HCT116 (cell line): ENCODE data around the gene MRPL33. TPM values are rescaled to one million over a fixed set of nuclear protein-coding genes. Genes with fewer than 3 reads are reported as not detected.

Experiments used
- ATAC-seq: fragments of 200-7000 bp; cut with Tn5 transposase; 2 replicates; pipeline ENCODE4 v1.9.1; 2020; ENCODE audit warnings: mild to moderate bottlenecking, moderate library complexity
- BruUV-seq: library from RNA; stranded (reverse); fragments of 400-500 nt; replicated peaks from 2 replicates; lab custom pipeline; 2021; lab: Mats Ljungman, UMichigan
- CTCF ChIA-PET: fragments of 300-600 bp; sonication (Branson Sonifier 250); formaldehyde crosslinking; loops from one replicate; lab custom pipeline; 2021; ENCODE audit warnings: antibody characterized with exemption; lab: Charles Lee
- POLR2A ChIA-PET: fragments of 300-600, 350-600 bp; sonication (Branson Sonifier 250); formaldehyde crosslinking; loops from one replicate; lab custom pipeline; 2021; ENCODE audit warnings: antibody characterized with exemption; lab: Charles Lee
- RAD21 ChIA-PET, 2 experiments: fragments of 300-600 bp; sonication (Branson Sonifier 250); formaldehyde crosslinking; loops; one replicate each; lab custom pipeline; 2023; ENCODE audit warnings: low total read pairs in 2 of 2; ENCODE audit not compliant: uncharacterized antibody in 2 of 2, unreplicated experiment in 2 of 2, low non-redundant PET in 1 of 2; lab: Charles Lee
- DNase-seq: peaks from one replicate; pipeline ENCODE4 v3.0.0-alpha.2; 2010; ENCODE audit warnings: low read depth, low spot score
- H2AFZ ChIP-seq: fragments of 200-600 bp; shearing (Covaris generic), sonication (generic); 2 replicates; pipeline ENCODE4 v1.6.1; 2017; ENCODE audit warnings: low read depth, mixed run types, mixed read lengths, antibody characterized with exemption, low read length; ENCODE audit not compliant: poor library complexity, severe bottlenecking
- H3K27ac ChIP-seq: 2 replicates; pipeline ENCODE4 v1.5.1; 2012; ENCODE audit warnings: low read depth, low read length
- H3K27me3 ChIP-seq: fragments of 200-600 bp; sonication (generic); 2 replicates; pipeline ENCODE4 v1.6.1; 2016; ENCODE audit warnings: mixed run types, low read length, mixed read lengths; ENCODE audit not compliant: insufficient read depth
- H3K36me3 ChIP-seq, 2 experiments: fragments of 200-500 bp in 1 of 2; fragments of 200-600 bp in 1 of 2; sonication (Bioruptor generic) in 1 of 2; sonication (generic) in 1 of 2; 2 replicates each; pipeline versions ENCODE4 v1.5.1 to v1.6.1; 2014 to 2016; ENCODE audit warnings: low read length in 2 of 2, inconsistent platforms in 1 of 2, mixed read lengths in 1 of 2, mixed run types in 1 of 2; ENCODE audit not compliant: insufficient read depth in 2 of 2, control insufficient read depth in 1 of 2
- H3K4me1 ChIP-seq, 2 experiments: fragments of 200-600 bp in 1 of 2; sonication (generic) in 1 of 2; 2 replicates each; pipeline versions ENCODE4 v1.5.1 to v1.6.1; 2012 to 2017; ENCODE audit warnings: low read length in 2 of 2, inconsistent platforms in 1 of 2, mild to moderate bottlenecking in 1 of 2, mixed read lengths in 1 of 2, mixed run types in 1 of 2, moderate library complexity in 1 of 2; ENCODE audit not compliant: insufficient read depth in 2 of 2, control insufficient read depth in 1 of 2
- H3K4me2 ChIP-seq: fragments of 200-600 bp; sonication (generic); 2 replicates; pipeline ENCODE4 v1.6.1; 2017; ENCODE audit warnings: mixed run types, low read length, mixed read lengths
- H3K4me3 ChIP-seq, 2 experiments: fragments of 200-600 bp in 1 of 2; sonication (generic) in 1 of 2; replicated peaks in 1 of 2; 2 replicates each; pipeline ENCODE4 v1.5.1; 2011 to 2016; ENCODE audit warnings: low read length in 2 of 2, control low read depth in 1 of 2, low read depth in 1 of 2, mild to moderate bottlenecking in 1 of 2, mixed read lengths in 1 of 2, mixed run types in 1 of 2
- H3K79me2 ChIP-seq: fragments of 200-600 bp; sonication (generic); 2 replicates; pipeline ENCODE4 v1.6.1; 2017; ENCODE audit warnings: mild to moderate bottlenecking, mixed run types, low read length, moderate library complexity, mixed read lengths; ENCODE audit not compliant: insufficient read depth
- H3K9ac ChIP-seq: fragments of 200-600 bp; sonication (generic); 2 replicates; pipeline ENCODE4 v1.6.1; 2016; ENCODE audit warnings: low read length, mixed read lengths
- H3K9me2 ChIP-seq: fragments of 200-600 bp; sonication (generic), shearing (Covaris generic); 2 replicates; pipeline ENCODE4 v1.6.1; 2017; ENCODE audit warnings: mixed run types, mild to moderate bottlenecking, moderate library complexity; ENCODE audit not compliant: insufficient read depth
- H3K9me3 ChIP-seq, 2 experiments: fragments of 200-500 bp in 1 of 2; fragments of 200-600 bp in 1 of 2; sonication (Bioruptor generic) in 1 of 2; sonication (generic) in 1 of 2; 2 replicates each; pipeline ENCODE4 v1.6.1; 2014 to 2017; ENCODE audit warnings: low read length in 2 of 2, mixed read lengths in 2 of 2, inconsistent platforms in 1 of 2, low read depth in 1 of 2, mild to moderate bottlenecking in 1 of 2, mixed run types in 1 of 2, moderate library complexity in 1 of 2; ENCODE audit not compliant: control insufficient read depth in 1 of 2, insufficient read depth in 1 of 2
- H4K20me1 ChIP-seq: fragments of 200-600 bp; sonication (generic), shearing (Covaris generic); 2 replicates; pipeline ENCODE4 v1.6.1; 2017; ENCODE audit warnings: mixed run types, mild to moderate bottlenecking, moderate library complexity; ENCODE audit not compliant: insufficient read depth
- EZH2 ChIP-seq: fragments of 200-600 bp; sonication (generic); IDR thresholded peaks from 2 replicates; pipeline ENCODE4 v1.6.1; 2017; ENCODE audit warnings: antibody characterized with exemption, mixed run types
- EZH2phosphoT487 ChIP-seq: fragments of 200-600 bp; IDR thresholded peaks from 2 replicates; pipeline ENCODE4 v1.6.1; 2018; ENCODE audit warnings: antibody characterized with exemption, borderline replicate concordance
- FOSL1 ChIP-seq: IDR thresholded peaks from 2 replicates; pipeline ENCODE4 v1.6.1; 2012; ENCODE audit warnings: low read depth
- SIN3A ChIP-seq: IDR thresholded peaks from 2 replicates; pipeline ENCODE4 v1.6.1; 2012; ENCODE audit warnings: low read depth
- YY1 ChIP-seq: IDR thresholded peaks from 2 replicates; pipeline ENCODE4 v1.6.1; 2011; ENCODE audit warnings: low read length, low read depth, moderate library complexity, mild to moderate bottlenecking; ENCODE audit not compliant: insufficient replicate concordance; ENCODE audit errors: extremely low read depth
- ZFX ChIP-seq: fragments of 450-650 bp; IDR thresholded peaks from 2 replicates; pipeline ENCODE4 v1.6.1; 2017
- intact Hi-C: fragments of 100-400 bp; cut with micrococcal nuclease; formaldehyde crosslinking; loops from 2 replicates; pipeline ENCODE4 v1.10.0; 2022
- total RNA-seq: library from RNA; stranded (reverse); gene quantifications from one replicate; pipeline ENCODE4 v1.2.1, GENCODE V29; 2021; ENCODE audit not compliant: unreplicated experiment
- TF ChIP-seq, protein P1 (sequence below): IDR thresholded peaks from 2 replicates; pipeline ENCODE4 v1.6.1; 2011; ENCODE audit warnings: mild to moderate bottlenecking, low read length, moderate library complexity; ENCODE audit not compliant: insufficient replicate concordance; ENCODE audit errors: extremely low read depth

Gene MRPL33
- total RNA-seq, 1 experiment from 2014 or later = 66.3 TPM

DNA sequence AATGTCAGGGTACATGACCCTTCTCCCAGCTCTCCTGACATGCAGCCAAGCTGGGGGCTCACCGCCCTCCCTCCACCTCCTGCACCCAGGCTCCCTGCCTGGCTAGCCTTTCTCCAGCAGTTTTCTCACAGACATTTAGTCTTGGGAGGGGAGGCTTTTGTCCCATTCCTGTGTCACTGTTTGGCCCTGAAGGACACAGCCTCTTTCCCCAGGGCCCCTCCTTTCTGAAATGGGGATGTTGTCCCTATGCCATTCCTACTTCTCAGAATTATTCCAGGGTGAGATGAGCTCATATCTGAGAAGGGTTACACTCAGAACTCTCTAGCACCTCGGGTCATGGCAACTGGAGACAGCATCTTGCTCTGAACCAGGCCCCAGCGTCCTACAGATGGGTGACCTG is 47.3 kb upstream of the MRPL33 start:
- no peak overlapping the region for H3K9ac ChIP-seq

DNA sequence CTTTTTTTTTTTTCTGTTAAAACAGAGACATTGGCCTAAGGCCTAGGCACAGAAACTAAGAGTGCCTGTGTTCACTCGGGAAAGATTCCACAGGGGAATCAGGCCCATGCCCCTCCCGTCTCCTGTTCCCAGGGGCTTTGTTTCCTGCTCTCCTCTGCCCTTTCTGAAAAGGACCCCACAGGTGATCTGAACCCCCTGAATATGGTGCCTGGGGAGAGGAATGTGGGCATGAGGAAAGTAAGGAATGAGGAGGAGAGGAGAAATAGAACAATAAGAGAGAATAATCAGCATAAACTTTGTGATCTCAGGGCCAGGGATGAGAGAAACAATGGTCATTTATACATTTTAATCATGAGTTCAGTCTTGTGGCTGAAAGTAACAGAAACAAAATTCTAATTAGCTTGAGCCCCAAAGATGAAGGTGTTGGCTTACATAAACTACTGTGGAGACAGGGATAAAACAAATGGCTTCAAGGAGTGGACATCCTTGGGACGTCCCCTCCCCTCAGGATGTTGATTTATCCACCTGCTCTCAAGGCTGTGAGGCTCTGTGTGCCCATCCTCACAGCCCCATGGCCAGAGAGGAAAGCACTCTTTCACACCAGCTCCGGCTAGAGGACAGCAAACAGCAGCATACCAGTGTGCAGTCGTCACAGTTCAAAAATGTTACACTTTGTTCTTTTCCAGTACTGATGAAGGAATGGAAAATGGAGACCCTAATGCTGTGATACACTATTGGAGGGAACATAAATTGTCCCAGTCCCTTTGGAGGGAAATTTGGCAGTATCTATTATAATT is 46.4 kb upstream of the MRPL33 start:
- ATAC-seq = no peak

More for the DNA sequence above, 47.3 kb upstream of the MRPL33 start:
- Histone ChIP-seq H3K9me3 (no peaks in the 10 kb centered on the region), H2AFZ (no peak overlapping the region), H3K4me1 (peaks cover 29 to 61% of the 10 kb centered on the region in 2 experiments), H4K20me1 (no peaks in the 10 kb centered on the region), H3K27ac (no peak overlapping the region), H3K9me2 (no peaks in the 10 kb centered on the region), H3K4me3 (no peak overlapping the region), H3K27me3 (no peaks in the 10 kb centered on the region), H3K79me2 (no peaks in the 10 kb centered on the region), H3K36me3 (no peaks in the 10 kb centered on the region), H3K4me2 (no peak overlapping the region)
- intact Hi-C loops = no loop called here
- TF ChIP-seq EZH2 (no peak), EZH2phosphoT487 (no peak)
- RAD21 ChIA-PET = interaction anchor here in 1 of 2 experiments (0.7 to 1.3 kb wide), 2 partner anchors 18 to 29 kb away, joined by 4 to 10 read pairs; no protein-coding TSS in a partner anchor
- no peak for ATAC-seq
- POLR2A ChIA-PET = interaction anchor here (1.7 to 2.4 kb wide), 2 partner anchors 28 to 30 kb away, joined by 5 to 14 read pairs; no protein-coding TSS in a partner anchor
- CTCF ChIA-PET = interaction anchor here (0.8 to 2.5 kb wide), 5 partner anchors 20 to 730 kb away, joined by 3 to 26 read pairs (median 9); partner anchors contain the start of gene FOSL2
- DNase-seq = no peak
- no TSS peak for BruUV-seq

More for the DNA sequence above, 46.4 kb upstream of the MRPL33 start:
- Histone ChIP-seq H3K9me3 (no peaks in the 10 kb centered on the region), H3K27me3 (no peaks in the 10 kb centered on the region), H4K20me1 (no peaks in the 10 kb centered on the region), H3K9me2 (no peaks in the 10 kb centered on the region), H3K4me1 (peaks cover 21 to 56% of the 10 kb centered on the region in 2 experiments), H3K9ac (no peak overlapping the region), H3K79me2 (no peaks in the 10 kb centered on the region), H2AFZ (no peak overlapping the region), H3K4me2 (no peak overlapping the region), H3K4me3 (no peak overlapping the region), H3K27ac (no peak overlapping the region), H3K36me3 (no peaks in the 10 kb centered on the region)
- BruUV-seq = no TSS peak
- ChIA-PET RAD21 (no interaction called here), CTCF (interaction anchor here (2.5 kb wide), 1 partner anchor 29 kb away, joined by 26 read pairs; no protein-coding TSS in a partner anchor), POLR2A (interaction anchor here (2.4 kb wide), 1 partner anchor 28 kb away, joined by 14 read pairs; no protein-coding TSS in a partner anchor)
- intact Hi-C loops = no loop called here
- no peak for TF ChIP-seq ZFX
- TF ChIP-seq, protein P1, sequence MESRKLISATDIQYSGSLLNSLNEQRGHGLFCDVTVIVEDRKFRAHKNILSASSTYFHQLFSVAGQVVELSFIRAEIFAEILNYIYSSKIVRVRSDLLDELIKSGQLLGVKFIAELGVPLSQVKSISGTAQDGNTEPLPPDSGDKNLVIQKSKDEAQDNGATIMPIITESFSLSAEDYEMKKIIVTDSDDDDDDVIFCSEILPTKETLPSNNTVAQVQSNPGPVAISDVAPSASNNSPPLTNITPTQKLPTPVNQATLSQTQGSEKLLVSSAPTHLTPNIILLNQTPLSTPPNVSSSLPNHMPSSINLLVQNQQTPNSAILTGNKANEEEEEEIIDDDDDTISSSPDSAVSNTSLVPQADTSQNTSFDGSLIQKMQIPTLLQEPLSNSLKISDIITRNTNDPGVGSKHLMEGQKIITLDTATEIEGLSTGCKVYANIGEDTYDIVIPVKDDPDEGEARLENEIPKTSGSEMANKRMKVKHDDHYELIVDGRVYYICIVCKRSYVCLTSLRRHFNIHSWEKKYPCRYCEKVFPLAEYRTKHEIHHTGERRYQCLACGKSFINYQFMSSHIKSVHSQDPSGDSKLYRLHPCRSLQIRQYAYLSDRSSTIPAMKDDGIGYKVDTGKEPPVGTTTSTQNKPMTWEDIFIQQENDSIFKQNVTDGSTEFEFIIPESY = no peak
- no peak for TF ChIP-seq SIN3A
- TF ChIP-seq FOSL1 = no peak
- no peak for TF ChIP-seq YY1
- no peak for TF ChIP-seq EZH2
- DNase-seq = no peak
